Thyroid gland (tissue), 4 donors: ENCODE measurements around the gene ARL15.

Source experiments
- POLR2A ChIP-seq, 2 donors: fragments of 450-650 bp; IDR thresholded peaks; one replicate each; pipeline ENCODE4 v1.6.1; 2017; ENCODE audit warnings: antibody characterized with exemption in 2 of 2, mild to moderate bottlenecking in 2 of 2, moderate library complexity in 1 of 2
- TF ChIP-seq, protein P1 (sequence below), 6 experiments: fragments of 200-600 bp in 3 of 6; fragments of 450-650 bp in 3 of 6; sonication (generic) in 3 of 6; IDR thresholded peaks; one replicate each; pipeline ENCODE4 v1.5.1; 2016 to 2019; ENCODE audit warnings: antibody characterized with exemption in 6 of 6, mild to moderate bottlenecking in 2 of 6, inconsistent platforms in 1 of 6, moderate library complexity in 1 of 6

DNA sequence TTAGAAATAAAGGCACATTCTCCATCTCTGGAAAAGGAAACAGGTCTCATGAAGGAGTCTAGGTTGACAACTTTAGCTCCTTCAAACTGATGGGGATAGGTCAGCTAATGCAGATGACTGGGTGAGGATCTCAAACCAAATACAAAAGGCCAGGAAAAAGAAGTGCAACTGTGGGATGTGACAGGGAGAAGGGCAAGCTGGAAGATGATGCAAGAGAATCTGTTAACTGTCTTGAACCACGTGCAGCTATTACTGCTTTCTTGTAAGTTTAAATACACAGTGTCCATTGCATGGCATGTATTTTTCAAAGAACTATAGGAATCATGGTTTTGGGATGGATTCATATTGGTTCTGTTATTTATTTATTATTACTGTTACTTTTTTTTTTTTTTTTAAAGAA is 418.1 kb downstream of the ARL15 start:
- TF ChIP-seq, protein P1, sequence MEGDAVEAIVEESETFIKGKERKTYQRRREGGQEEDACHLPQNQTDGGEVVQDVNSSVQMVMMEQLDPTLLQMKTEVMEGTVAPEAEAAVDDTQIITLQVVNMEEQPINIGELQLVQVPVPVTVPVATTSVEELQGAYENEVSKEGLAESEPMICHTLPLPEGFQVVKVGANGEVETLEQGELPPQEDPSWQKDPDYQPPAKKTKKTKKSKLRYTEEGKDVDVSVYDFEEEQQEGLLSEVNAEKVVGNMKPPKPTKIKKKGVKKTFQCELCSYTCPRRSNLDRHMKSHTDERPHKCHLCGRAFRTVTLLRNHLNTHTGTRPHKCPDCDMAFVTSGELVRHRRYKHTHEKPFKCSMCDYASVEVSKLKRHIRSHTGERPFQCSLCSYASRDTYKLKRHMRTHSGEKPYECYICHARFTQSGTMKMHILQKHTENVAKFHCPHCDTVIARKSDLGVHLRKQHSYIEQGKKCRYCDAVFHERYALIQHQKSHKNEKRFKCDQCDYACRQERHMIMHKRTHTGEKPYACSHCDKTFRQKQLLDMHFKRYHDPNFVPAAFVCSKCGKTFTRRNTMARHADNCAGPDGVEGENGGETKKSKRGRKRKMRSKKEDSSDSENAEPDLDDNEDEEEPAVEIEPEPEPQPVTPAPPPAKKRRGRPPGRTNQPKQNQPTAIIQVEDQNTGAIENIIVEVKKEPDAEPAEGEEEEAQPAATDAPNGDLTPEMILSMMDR (IDR thresholded peaks at IDR 0.05) = no peak
- TF ChIP-seq POLR2A (IDR thresholded peaks at IDR 0.05) = no peak
